Heart right ventricle (tissue), 16 donors: ENCODE results near the gene TAOK1. TPM values are rescaled to one million over a fixed set of nuclear protein-coding genes. Genes with fewer than 3 reads are reported as not detected.

Experiments
- ATAC-seq, 8 donors: fragments of 200-7000 bp; cut with Tn5 transposase; one replicate each; pipeline ENCODE4 v1.9.1; 2020; ENCODE audit warnings: mild to moderate bottlenecking in 8 of 8, moderate library complexity in 8 of 8, moderate number of reproducible peaks in 1 of 8
- DNase-seq, 2 donors: peaks; one replicate each; pipeline ENCODE4 v3.0.0-alpha.2; 2020
- H3K27ac ChIP-seq, 10 donors: fragments of 200-600 bp; sonication (generic) in 2 of 10; one replicate each; pipeline versions ENCODE4 v1.5.0 to v1.8.0; 2020 to 2022; ENCODE audit warnings: mild to moderate bottlenecking in 3 of 10
- H3K27me3 ChIP-seq, 7 donors: fragments of 200-600 bp; one replicate each; pipeline ENCODE4 v1.8.0; 2021 to 2022; ENCODE audit warnings: mild to moderate bottlenecking in 2 of 7
- H3K36me3 ChIP-seq, 9 donors: fragments of 200-600 bp; sonication (generic) in 1 of 9; one replicate each; pipeline versions ENCODE4 v1.5.0 to v1.8.0; 2020 to 2022; ENCODE audit warnings: mild to moderate bottlenecking in 2 of 9
- H3K4me1 ChIP-seq, 9 donors: fragments of 200-600 bp; sonication (generic) in 1 of 9; one replicate each; pipeline versions ENCODE4 v1.5.0 to v1.8.0; 2020 to 2022; ENCODE audit warnings: mild to moderate bottlenecking in 4 of 9
- H3K4me3 ChIP-seq, 10 donors: fragments of 200-600 bp; sonication (generic) in 2 of 10; one replicate each; pipeline versions ENCODE4 v1.5.0 to v1.8.0; 2020 to 2022; ENCODE audit warnings: mild to moderate bottlenecking in 7 of 10, moderate library complexity in 2 of 10
- H3K9me3 ChIP-seq, 11 donors: fragments of 200-600 bp in 10 of 11; sonication (generic) in 2 of 11; one replicate each; pipeline versions ENCODE4 v1.5.0 to v1.8.0; 2013 to 2022; ENCODE audit warnings: mild to moderate bottlenecking in 2 of 11, control low read depth in 1 of 11, moderate library complexity in 1 of 11
- WGBS, 2 donors: extraction: QIAGEN DNeasy Blood & Tissue Kit; methylation state at CpG; one replicate each; pipeline ENCODE4 v1.1.7; 2013; ENCODE audit warnings: inconsistent platforms in 1 of 2; 5-methylcytosine and 5-hydroxymethylcytosine counted together
- intact Hi-C, 10 donors: fragments of 100-400 bp; cut with DNase I; formaldehyde crosslinking; loops; one replicate each; pipeline versions ENCODE4 v1.11.1 to v1.14.2; 2022
- polyA plus RNA-seq, 2 donors: library from polyadenylated mRNA; stranded (reverse); fragments of 200-250 nt; gene quantifications; one replicate each; pipeline ENCODE4 v1.2.3, GENCODE V29; 2013
- total RNA-seq, 10 donors: library from RNA; stranded (reverse); fragmentation: NEBNext Ultra II Directional in 3 of 10; extraction: Animal tissue kit (Norgen Biotek cat#: 25700) in 3 of 10; gene quantifications; one replicate each; pipeline versions ENCODE4 v1.2.1 to v1.2.4, GENCODE V29; 2021 to 2023
- TF ChIP-seq, protein P1 (sequence below), 9 donors: fragments of 200-600 bp; sonication (generic) in 2 of 9; IDR thresholded peaks; one replicate each; pipeline versions ENCODE4 v1.5.0 to v1.8.0; 2021 to 2022; ENCODE audit warnings: antibody characterized with exemption in 9 of 9, mild to moderate bottlenecking in 5 of 9, moderate library complexity in 1 of 9
- donor health status: Arrhythmogenic right ventricular cardiomyopathy.
- donor health status: ischemic (EF 13 %, LVEDD 7.1; RV severe dilation, severe dysfunction).
- donor health status: healthy with polysubstance abuse.
- donor health status: DM: no; HTN: yes; CAD: no.
- donor health status: DM: no; HTN: no; CAD: no.
- donor health status: ischemic (EF 25% LVEDD 6.9; RV normal size, moderate dysfunction).
- donor health status: ischemic (EF 25% LVEDD 5.7; RV mildly dilated, moderate dysfunction).
- donor health status: healthy.
- donor health status: DM: yes; HTN: yes; CAD: no.
- donor health status: Ischemic cardiomyopathy.
- donor health status: ischemic (EF 35%, LVEDD 5.7; RV mildly dilated, moderate dysfunction).
- donor health status: nonischemic (EF 11% LVEDD 7.7; RV severe dilation, severe dysfunction).
- donor health status: DM: yes; HTN: yes; CAD: no.
- donor health status: PGD.
- donor health status: ischemic (EF 29% LVEDD 5.4; RV normal size, mild dysfunction).
- donor health status: nonischemic (EF 23%, LVEDD 6.1; RV moderate dilation, normal function).

The TAOK1 gene
- total and polyA plus RNA-seq, 12 donors: 6.4 to 86.9 (median 68.8) TPM

DNA sequence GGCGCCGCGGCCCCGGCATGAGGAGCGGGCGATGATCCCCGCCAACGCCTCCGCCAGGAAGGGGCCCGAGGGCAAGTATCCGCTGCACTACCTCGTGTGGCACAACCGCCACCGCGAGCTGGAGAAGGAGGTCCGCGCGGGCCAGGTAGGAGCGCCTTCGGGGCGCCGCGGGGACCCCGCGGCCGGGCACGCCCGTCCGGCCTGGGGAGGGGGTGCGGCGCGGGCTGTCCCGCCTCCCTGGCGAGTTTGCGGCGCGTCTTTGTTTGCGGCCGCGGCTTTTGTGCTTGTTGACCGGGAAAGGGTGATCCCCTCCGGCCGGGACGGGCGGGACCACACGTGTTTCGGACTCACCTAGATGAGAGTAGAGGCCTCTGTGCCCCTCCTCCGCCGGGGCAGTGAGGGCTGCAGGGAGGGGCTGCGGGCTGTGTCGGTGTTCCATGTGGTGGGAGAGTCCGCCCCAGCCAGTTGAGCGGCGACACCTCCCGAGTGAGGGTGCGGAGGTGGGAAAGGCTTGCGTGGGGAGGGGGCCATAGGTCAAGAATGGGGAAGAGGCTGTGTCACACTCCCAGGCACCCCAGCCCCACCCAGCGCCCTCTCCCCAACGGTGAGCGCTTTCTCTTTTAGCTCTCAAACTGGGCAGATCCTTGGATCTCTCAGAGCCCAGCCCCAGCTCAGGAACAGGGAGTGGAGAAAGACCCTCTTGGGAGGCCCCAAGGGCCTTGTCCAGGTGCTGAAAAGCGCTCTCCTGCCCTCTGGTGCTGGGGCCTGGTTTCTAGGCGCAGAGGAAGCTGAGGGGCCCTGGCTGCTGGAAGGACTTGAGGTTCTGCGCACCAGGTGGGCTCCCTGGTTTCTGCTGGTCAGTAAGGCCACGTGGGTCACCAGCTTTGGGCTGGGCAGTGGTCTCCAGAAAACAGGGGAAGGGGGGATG is 203.7 kb downstream of the TAOK1 start:
- Histone ChIP-seq H3K36me3 (no peaks in the 10 kb centered on the region), H3K4me3 (peak overlapping the region; percentile 50 to 75 (median 68)), H3K9me3 (no peaks in the 10 kb centered on the region), H3K27me3 (peaks cover 0 to 15% (median 0%) of the 10 kb centered on the region in 7 donors), H3K4me1 (peaks cover 18 to 79% (median 56%) of the 10 kb centered on the region in 9 donors), H3K27ac (peak overlapping the region in 7 of 10 donors; percentile 10 to 62 (median 39))
- DNase-seq (peak; percentile 15 to 28), ATAC-seq (no peak)
- intact Hi-C loops: no loop called here
- TF ChIP-seq, protein P1, sequence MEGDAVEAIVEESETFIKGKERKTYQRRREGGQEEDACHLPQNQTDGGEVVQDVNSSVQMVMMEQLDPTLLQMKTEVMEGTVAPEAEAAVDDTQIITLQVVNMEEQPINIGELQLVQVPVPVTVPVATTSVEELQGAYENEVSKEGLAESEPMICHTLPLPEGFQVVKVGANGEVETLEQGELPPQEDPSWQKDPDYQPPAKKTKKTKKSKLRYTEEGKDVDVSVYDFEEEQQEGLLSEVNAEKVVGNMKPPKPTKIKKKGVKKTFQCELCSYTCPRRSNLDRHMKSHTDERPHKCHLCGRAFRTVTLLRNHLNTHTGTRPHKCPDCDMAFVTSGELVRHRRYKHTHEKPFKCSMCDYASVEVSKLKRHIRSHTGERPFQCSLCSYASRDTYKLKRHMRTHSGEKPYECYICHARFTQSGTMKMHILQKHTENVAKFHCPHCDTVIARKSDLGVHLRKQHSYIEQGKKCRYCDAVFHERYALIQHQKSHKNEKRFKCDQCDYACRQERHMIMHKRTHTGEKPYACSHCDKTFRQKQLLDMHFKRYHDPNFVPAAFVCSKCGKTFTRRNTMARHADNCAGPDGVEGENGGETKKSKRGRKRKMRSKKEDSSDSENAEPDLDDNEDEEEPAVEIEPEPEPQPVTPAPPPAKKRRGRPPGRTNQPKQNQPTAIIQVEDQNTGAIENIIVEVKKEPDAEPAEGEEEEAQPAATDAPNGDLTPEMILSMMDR (IDR thresholded peaks at IDR 0.05): peak in 5 of 9 donors; percentile 17 to 37 (median 33)
- WGBS, 2 donors: 7 to 9% methylated on average over 55 to 64 of the region's 64 CpGs

GRCh38 chr17:29594519-29595090 is 204.4 kb downstream of the TAOK1 start:
- DNase-seq (peak in 1 of 2 donors; percentile 5), ATAC-seq (no peak)
- peaks cover 0 to 15% (median 0%) of the 10 kb centered on the region in 7 donors for H3K27me3 ChIP-seq
- no peak overlapping the region for H3K27ac ChIP-seq
- H3K36me3 ChIP-seq: no peaks in the 10 kb centered on the region
- H3K4me3 ChIP-seq: peak overlapping the region in 4 of 10 donors; percentile 65 to 75 (median 72)
- TF ChIP-seq, protein P1 (IDR thresholded peaks at IDR 0.05): peak in 1 of 9 donors; percentile 6
- intact Hi-C loops: no loop called here
- H3K9me3 ChIP-seq: no peaks in the 10 kb centered on the region
- H3K4me1 ChIP-seq: peaks cover 18 to 79% (median 56%) of the 10 kb centered on the region in 9 donors
- WGBS, 2 donors: 92 to 94% methylated on average over 11 of the region's 11 CpGs

DNA sequence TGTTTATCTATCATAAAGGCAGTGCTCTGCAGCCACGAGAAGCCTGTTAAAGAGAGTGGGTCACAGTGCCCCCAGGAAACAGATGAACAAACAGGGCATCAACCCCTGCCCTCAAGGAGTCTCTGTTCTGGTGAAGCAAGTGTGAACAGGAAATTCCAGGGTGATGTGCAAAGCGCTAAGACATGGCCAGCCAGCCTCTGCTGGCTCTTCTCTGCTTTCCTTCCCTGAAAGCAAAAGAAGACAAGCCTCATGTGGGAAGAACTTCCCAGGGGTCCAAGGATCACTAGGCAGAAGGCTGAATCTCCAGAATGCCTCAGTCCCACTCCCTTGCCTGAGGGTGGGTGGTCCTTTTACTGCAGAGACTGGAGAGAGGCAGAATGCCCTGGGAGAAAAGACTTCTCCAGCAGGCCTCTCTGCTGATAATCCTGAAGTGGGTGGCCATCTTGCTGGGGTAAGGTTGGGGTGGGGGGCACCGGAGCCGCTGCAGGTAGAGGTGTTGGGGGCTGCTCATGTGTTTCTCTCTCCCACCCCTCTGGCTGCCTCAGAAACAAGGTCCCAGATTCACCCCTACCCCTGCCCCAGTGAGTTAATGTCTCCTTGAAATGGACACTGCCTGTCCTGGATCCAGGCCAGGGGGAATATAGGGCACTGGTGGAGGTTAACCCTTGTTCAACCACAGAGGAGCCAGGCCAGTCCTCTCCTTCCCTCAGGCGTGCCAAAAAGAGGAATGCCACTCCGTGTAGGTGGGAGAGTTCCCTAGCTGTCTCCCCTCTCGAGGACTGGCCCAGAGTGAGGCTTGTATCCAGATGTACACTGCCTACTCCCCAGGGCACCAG is 205.2 kb downstream of the TAOK1 start:
- ATAC-seq (no peak), DNase-seq (no peak)
- Histone ChIP-seq H3K27ac (no peak overlapping the region), H3K4me3 (no peak overlapping the region), H3K4me1 (peaks cover 16 to 72% (median 50%) of the 10 kb centered on the region in 9 donors), H3K27me3 (peaks cover 0 to 15% (median 0%) of the 10 kb centered on the region in 7 donors), H3K36me3 (no peaks in the 10 kb centered on the region), H3K9me3 (no peaks in the 10 kb centered on the region)
- TF ChIP-seq, protein P1 (IDR thresholded peaks at IDR 0.05): no peak
- intact Hi-C loops: no loop called here
- 84% methylated on average over 7 of the region's 7 CpGs for WGBS, 2 donors
